Vagina (tissue), 2 donors: Measurements from ENCODE around the gene COX10. TPM values are rescaled to one million over a fixed set of nuclear protein-coding genes. Genes with fewer than 3 reads are reported as not detected.

Experiments used
- DNase-seq, 2 donors: peaks; one replicate each; pipeline ENCODE4 v3.0.0-alpha.2; 2017; ENCODE audit errors: extremely low spot score in 2 of 2
- H3K27ac ChIP-seq: fragments of 200-600 bp; sonication (generic); one replicate; pipeline ENCODE4 v1.5.1; 2019
- H3K27me3 ChIP-seq: fragments of 200-600 bp; sonication (generic); one replicate; pipeline ENCODE4 v1.5.1; 2019
- H3K36me3 ChIP-seq, 2 donors: fragments of 200-600 bp; sonication (generic); one replicate each; pipeline ENCODE4 v1.5.1; 2017 to 2019
- H3K4me1 ChIP-seq: fragments of 200-600 bp; sonication (generic); one replicate; pipeline ENCODE4 v1.5.1; 2019
- H3K4me3 ChIP-seq, 2 donors: fragments of 200-600 bp; sonication (generic); 1 replicate in 1 of 2; 2 replicates in 1 of 2; pipeline ENCODE4 v1.5.1; 2016 to 2019
- H3K9me3 ChIP-seq: fragments of 200-600 bp; sonication (generic); one replicate; pipeline ENCODE4 v1.5.1; 2019
- CTCF ChIP-seq, 3 experiments: fragments of 450-650 bp in 2 of 3; fragments of 200-600 bp in 1 of 3; sonication (generic) in 1 of 3; IDR thresholded peaks; one replicate each; pipeline ENCODE4 v1.5.1; 2017 to 2019; ENCODE audit warnings: antibody characterized with exemption in 3 of 3, mild to moderate bottlenecking in 2 of 3, moderate library complexity in 2 of 3
- POLR2A ChIP-seq, 2 donors: fragments of 450-650 bp; IDR thresholded peaks; one replicate each; pipeline ENCODE4 v1.6.1; 2017; ENCODE audit warnings: antibody characterized with exemption in 2 of 2, mild to moderate bottlenecking in 2 of 2, moderate library complexity in 2 of 2
- POLR2AphosphoS5 ChIP-seq, 2 donors: sonication (generic); formaldehyde crosslinking; IDR thresholded peaks; one replicate each; pipeline ENCODE4 v1.9.0; 2017; ENCODE audit warnings: antibody characterized with exemption in 2 of 2, mild to moderate bottlenecking in 2 of 2, low read depth in 1 of 2; ENCODE audit not compliant: insufficient read depth in 1 of 2
- intact Hi-C: fragments of 100-400 bp; cut with DNase I; formaldehyde crosslinking; loops from one replicate; pipeline ENCODE4 v1.15.1; 2023
- total RNA-seq: library from RNA; depleted of rRNA; stranded (reverse); fragments of >200 nt; gene quantifications from one replicate; pipeline ENCODE4 v1.2.3, GENCODE V29; 2016

The COX10 gene
- total RNA-seq, 1 donor from 2014 or later, result 27.5 TPM

GRCh38 chr17:14038206-14038605 is 31.1 kb upstream of the COX10 start:
- peaks cover 0 to 10% of the 10 kb centered on the region in 2 donors for H3K36me3 ChIP-seq
- TF ChIP-seq POLR2A (IDR thresholded peaks at IDR 0.05), result no peak
- TF ChIP-seq CTCF (IDR thresholded peaks at IDR 0.05), result no peak
- TF ChIP-seq POLR2AphosphoS5 (IDR thresholded peaks at IDR 0.05; ENCODE audit: insufficient read depth in 1 of 2, low read depth in 1 of 2), result no peak
- H3K27me3 ChIP-seq, result no peaks in the 10 kb centered on the region
- no peak overlapping the region for H3K4me3 ChIP-seq
- intact Hi-C loops, result no loop called here
- H3K27ac ChIP-seq, result no peak overlapping the region
- no peaks in the 10 kb centered on the region for H3K9me3 ChIP-seq
- H3K4me1 ChIP-seq, result no peaks in the 10 kb centered on the region
- DNase-seq, result no peak

GRCh38 chr17:14042411-14042810 is 26.9 kb upstream of the COX10 start:
- Histone ChIP-seq H3K36me3 (no peaks in the 10 kb centered on the region), H3K4me3 (no peak overlapping the region), H3K9me3 (no peaks in the 10 kb centered on the region), H3K4me1 (no peaks in the 10 kb centered on the region), H3K27ac (no peak overlapping the region), H3K27me3 (no peaks in the 10 kb centered on the region)
- intact Hi-C loops, result no loop called here
- TF ChIP-seq POLR2AphosphoS5 (IDR thresholded peaks at IDR 0.05; ENCODE audit: insufficient read depth in 1 of 2, low read depth in 1 of 2), result no peak
- no peak for TF ChIP-seq CTCF (IDR thresholded peaks at IDR 0.05)
- no peak for TF ChIP-seq POLR2A (IDR thresholded peaks at IDR 0.05)
- DNase-seq, result no peak

GRCh38 chr17:14044702-14045101 is 24.6 kb upstream of the COX10 start:
- no peaks in the 10 kb centered on the region for H3K27me3 ChIP-seq
- H3K27ac ChIP-seq, result no peak overlapping the region
- intact Hi-C loops, result no loop called here
- no peak overlapping the region for H3K4me3 ChIP-seq
- no peaks in the 10 kb centered on the region for H3K9me3 ChIP-seq
- no peak for TF ChIP-seq POLR2AphosphoS5 (IDR thresholded peaks at IDR 0.05; ENCODE audit: insufficient read depth in 1 of 2, low read depth in 1 of 2)
- no peak for TF ChIP-seq CTCF (IDR thresholded peaks at IDR 0.05)
- no peak for TF ChIP-seq POLR2A (IDR thresholded peaks at IDR 0.05)
- H3K4me1 ChIP-seq, result no peaks in the 10 kb centered on the region
- DNase-seq, result no peak
- no peaks in the 10 kb centered on the region for H3K36me3 ChIP-seq

GRCh38 chr17:14046978-14047377 is 22.3 kb upstream of the COX10 start:
- Histone ChIP-seq H3K27me3 (no peaks in the 10 kb centered on the region), H3K27ac (no peak overlapping the region), H3K9me3 (no peaks in the 10 kb centered on the region), H3K4me3 (no peak overlapping the region), H3K4me1 (no peaks in the 10 kb centered on the region), H3K36me3 (peaks cover 0 to 12% of the 10 kb centered on the region in 2 donors)
- TF ChIP-seq POLR2A (IDR thresholded peaks at IDR 0.05) (no peak), CTCF (IDR thresholded peaks at IDR 0.05) (no peak), POLR2AphosphoS5 (IDR thresholded peaks at IDR 0.05; ENCODE audit: insufficient read depth in 1 of 2, low read depth in 1 of 2) (no peak)
- no peak for DNase-seq
- intact Hi-C loops, result no loop called here

- no peaks in the 10 kb centered on the region for H3K27me3 ChIP-seq
- intact Hi-C loops, result no loop called here
- H3K4me1 ChIP-seq, result no peaks in the 10 kb centered on the region
- peaks cover 0 to 12% of the 10 kb centered on the region in 2 donors for H3K36me3 ChIP-seq
- TF ChIP-seq POLR2AphosphoS5 (IDR thresholded peaks at IDR 0.05; ENCODE audit: insufficient read depth in 1 of 2, low read depth in 1 of 2), result no peak
- no peak overlapping the region for H3K4me3 ChIP-seq
- H3K27ac ChIP-seq, result no peak overlapping the region
- DNase-seq, result no peak
- H3K9me3 ChIP-seq, result no peaks in the 10 kb centered on the region
Observed at GRCh38 chr17:14047591-14047990, 21.7 kb upstream of the COX10 start.
